Spleen (tissue), 11 donors: ENCODE results near the gene PCDHB4. TPM values are rescaled to one million over a fixed set of nuclear protein-coding genes. Genes with fewer than 3 reads are reported as not detected.
"Not testable (repeated sequence)": the region's sequence is repeated elsewhere in the genome, so short reads cannot be mapped to it uniquely, and the experiment has no call there.

ENCODE experiments used
- DNase-seq: peaks from one replicate; pipeline ENCODE4 v3.0.0-alpha.2; 2020
- H3K27ac ChIP-seq, 8 donors: fragments of 200-600 bp; sonication (generic) in 7 of 8; 1 replicate in 4 of 8; 2 replicates in 4 of 8; pipeline versions ENCODE4 v1.5.0 to v1.8.0; 2016 to 2021; ENCODE audit warnings: inconsistent platforms in 4 of 8, mild to moderate bottlenecking in 4 of 8, moderate library complexity in 1 of 8
- H3K27me3 ChIP-seq, 7 donors: fragments of 200-600 bp; sonication (generic) in 6 of 7; replicated peaks in 1 of 7; 1 replicate in 4 of 7; 2 replicates in 3 of 7; pipeline versions ENCODE4 v1.5.0 to v1.8.0; 2016 to 2021; ENCODE audit warnings: inconsistent platforms in 3 of 7, mild to moderate bottlenecking in 1 of 7
- H3K36me3 ChIP-seq, 6 donors: fragments of 200-600 bp; sonication (generic) in 5 of 6; 1 replicate in 4 of 6; 2 replicates in 2 of 6; pipeline versions ENCODE4 v1.5.0 to v1.8.0; 2016 to 2021; ENCODE audit warnings: inconsistent platforms in 2 of 6
- H3K4me1 ChIP-seq, 6 donors: fragments of 200-600 bp; sonication (generic) in 5 of 6; 1 replicate in 3 of 6; 2 replicates in 3 of 6; pipeline versions ENCODE4 v1.5.0 to v1.8.0; 2016 to 2021; ENCODE audit warnings: inconsistent platforms in 3 of 6
- H3K4me3 ChIP-seq, 8 donors: fragments of 200-600 bp; sonication (generic) in 7 of 8; 1 replicate in 4 of 8; 2 replicates in 4 of 8; pipeline versions ENCODE4 v1.5.0 to v1.8.0; 2016 to 2021; ENCODE audit warnings: inconsistent platforms in 4 of 8, mild to moderate bottlenecking in 4 of 8, moderate library complexity in 2 of 8
- H3K9me3 ChIP-seq, 8 donors: fragments of 200-600 bp; sonication (generic) in 7 of 8; 1 replicate in 4 of 8; 2 replicates in 4 of 8; pipeline versions ENCODE4 v1.5.0 to v1.8.0; 2016 to 2021; ENCODE audit warnings: inconsistent platforms in 4 of 8
- POLR2A ChIP-seq, 3 donors: fragments of 450-650 bp; IDR thresholded peaks; one replicate each; pipeline ENCODE4 v1.5.1; 2017; ENCODE audit warnings: antibody characterized with exemption in 3 of 3, mild to moderate bottlenecking in 1 of 3
- POLR2AphosphoS5 ChIP-seq, 3 donors: sonication (generic); formaldehyde crosslinking; IDR thresholded peaks; one replicate each; pipeline ENCODE4 v1.5.1; 2017; ENCODE audit warnings: antibody characterized with exemption in 3 of 3
- WGBS, 5 donors: extraction: QIAGEN DNeasy Blood & Tissue Kit in 3 of 5; methylation state at CpG; one replicate each; pipeline versions ENCODE4 v1.1.5 to v1.1.7; 2013 to 2018; 5-methylcytosine and 5-hydroxymethylcytosine counted together
- intact Hi-C: fragments of 100-400 bp; cut with DNase I; formaldehyde crosslinking; loops from one replicate; pipeline ENCODE4 v1.15.0; 2023; ENCODE audit warnings: low total_unique reads
- polyA plus RNA-seq, 3 donors: library from polyadenylated mRNA; stranded (reverse); fragments of 200-250 nt; gene quantifications; one replicate each; pipeline ENCODE4 v1.2.1, GENCODE V29; 2013
- total RNA-seq, 7 donors: library from RNA; depleted of rRNA in 3 of 7; stranded (reverse); fragments of >200 nt in 3 of 7; fragmentation: NEBNext Ultra II Directional in 4 of 7; extraction: Animal tissue kit (Norgen Biotek cat#: 25700) in 4 of 7; gene quantifications; one replicate each; pipeline versions ENCODE4 v1.1.0 to v1.2.1, GENCODE V29; 2016 to 2021
- TF ChIP-seq, protein P1 (sequence below), 11 experiments: fragments of 200-600 bp in 7 of 11; fragments of 450-650 bp in 4 of 11; sonication (generic) in 4 of 11; IDR thresholded peaks in 8 of 11; conservative IDR thresholded peaks in 3 of 11; 1 replicate in 7 of 11; 2 replicates in 4 of 11; pipeline versions ENCODE4 v1.4.0 to v1.8.0; 2016 to 2021; ENCODE audit warnings: antibody characterized with exemption in 11 of 11, inconsistent platforms in 4 of 11, mild to moderate bottlenecking in 1 of 11
- donor health status: healthy with polysubstance abuse.
- donor health status: DM: no; HTN: no; CAD: no; lungs with moderate emphysema.
- donor health status: DM: no; HTN: no; CAD: no.
- donor health status: Bipolar disorder and iron deficiency.
- donor health status: healthy.
- donor health status: DM: no; HTN: no; CAD: no.
- donor health status: DM: yes; HTN: yes; CAD: no.

The PCDHB4 gene
- total and polyA plus RNA-seq, 10 donors: 0.09 to 2.6 (median 1.2) TPM

DNA sequence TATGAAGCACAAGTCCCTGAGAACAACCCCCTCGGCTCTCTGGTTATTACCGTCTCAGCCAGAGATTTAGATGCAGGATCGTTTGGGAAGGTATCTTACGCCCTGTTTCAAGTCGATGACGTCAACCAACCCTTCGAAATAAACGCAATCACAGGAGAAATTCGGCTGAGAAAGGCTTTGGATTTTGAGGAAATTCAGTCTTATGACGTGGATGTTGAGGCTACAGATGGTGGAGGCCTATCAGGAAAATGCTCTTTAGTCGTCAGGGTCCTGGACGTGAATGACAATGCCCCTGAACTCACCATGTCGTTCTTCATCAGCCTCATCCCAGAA lies 29.3 kb downstream of the PCDHB4 start:
- H3K9me3 ChIP-seq: peaks cover 0 to 89% (median 59%) of the 10 kb centered on the region in 8 donors
- TF ChIP-seq, protein P1, sequence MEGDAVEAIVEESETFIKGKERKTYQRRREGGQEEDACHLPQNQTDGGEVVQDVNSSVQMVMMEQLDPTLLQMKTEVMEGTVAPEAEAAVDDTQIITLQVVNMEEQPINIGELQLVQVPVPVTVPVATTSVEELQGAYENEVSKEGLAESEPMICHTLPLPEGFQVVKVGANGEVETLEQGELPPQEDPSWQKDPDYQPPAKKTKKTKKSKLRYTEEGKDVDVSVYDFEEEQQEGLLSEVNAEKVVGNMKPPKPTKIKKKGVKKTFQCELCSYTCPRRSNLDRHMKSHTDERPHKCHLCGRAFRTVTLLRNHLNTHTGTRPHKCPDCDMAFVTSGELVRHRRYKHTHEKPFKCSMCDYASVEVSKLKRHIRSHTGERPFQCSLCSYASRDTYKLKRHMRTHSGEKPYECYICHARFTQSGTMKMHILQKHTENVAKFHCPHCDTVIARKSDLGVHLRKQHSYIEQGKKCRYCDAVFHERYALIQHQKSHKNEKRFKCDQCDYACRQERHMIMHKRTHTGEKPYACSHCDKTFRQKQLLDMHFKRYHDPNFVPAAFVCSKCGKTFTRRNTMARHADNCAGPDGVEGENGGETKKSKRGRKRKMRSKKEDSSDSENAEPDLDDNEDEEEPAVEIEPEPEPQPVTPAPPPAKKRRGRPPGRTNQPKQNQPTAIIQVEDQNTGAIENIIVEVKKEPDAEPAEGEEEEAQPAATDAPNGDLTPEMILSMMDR (IDR thresholded peaks at IDR 0.05 in 8 of 11, conservative IDR thresholded peaks at IDR 0.05 in 3 of 11): no peak
- TF ChIP-seq POLR2AphosphoS5 (IDR thresholded peaks at IDR 0.05) (no peak), POLR2A (IDR thresholded peaks at IDR 0.05) (no peak)
- no peak overlapping the region for H3K27ac ChIP-seq
- peaks cover 0 to 62% (median 0%) of the 10 kb centered on the region in 7 donors for H3K27me3 ChIP-seq
- no peaks in the 10 kb centered on the region for H3K36me3 ChIP-seq
- H3K4me3 ChIP-seq: no peak overlapping the region
- H3K4me1 ChIP-seq: no peaks in the 10 kb centered on the region
- WGBS, 5 donors: 31 to 48% (median 42%) methylated on average over 13 of the region's 13 CpGs
- intact Hi-C loops: no loop called here
- no peak for DNase-seq

DNA sequence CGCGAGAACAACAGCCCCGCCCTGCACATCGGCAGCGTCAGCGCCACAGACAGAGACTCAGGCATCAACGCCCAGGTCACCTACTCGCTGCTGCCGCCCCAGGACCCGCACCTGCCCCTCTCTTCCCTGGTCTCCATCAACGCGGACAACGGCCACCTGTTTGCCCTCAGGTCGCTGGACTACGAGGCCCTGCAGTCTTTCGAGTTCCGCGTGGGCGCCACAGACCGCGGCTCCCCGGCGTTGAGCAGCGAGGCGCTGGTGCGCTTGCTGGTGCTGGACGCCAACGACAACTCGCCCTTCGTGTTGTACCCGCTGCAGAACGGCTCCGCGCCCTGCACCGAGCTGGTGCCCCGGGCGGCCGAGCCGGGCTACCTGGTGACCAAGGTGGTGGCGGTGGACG lies 30.0 kb downstream of the PCDHB4 start:
- DNase-seq, H3K27ac ChIP-seq, H3K36me3 ChIP-seq, intact Hi-C loops, H3K4me3 ChIP-seq, H3K4me1 ChIP-seq: not testable (repeated sequence)
- 27 to 52% (median 42%) methylated on average over 15 to 39 of the region's 41 CpGs for WGBS, 5 donors
- peaks cover 0 to 96% (median 63%) of the 10 kb centered on the region in 8 donors for H3K9me3 ChIP-seq
- H3K27me3 ChIP-seq: peaks cover 0 to 65% (median 5%) of the 10 kb centered on the region in 7 donors

DNA sequence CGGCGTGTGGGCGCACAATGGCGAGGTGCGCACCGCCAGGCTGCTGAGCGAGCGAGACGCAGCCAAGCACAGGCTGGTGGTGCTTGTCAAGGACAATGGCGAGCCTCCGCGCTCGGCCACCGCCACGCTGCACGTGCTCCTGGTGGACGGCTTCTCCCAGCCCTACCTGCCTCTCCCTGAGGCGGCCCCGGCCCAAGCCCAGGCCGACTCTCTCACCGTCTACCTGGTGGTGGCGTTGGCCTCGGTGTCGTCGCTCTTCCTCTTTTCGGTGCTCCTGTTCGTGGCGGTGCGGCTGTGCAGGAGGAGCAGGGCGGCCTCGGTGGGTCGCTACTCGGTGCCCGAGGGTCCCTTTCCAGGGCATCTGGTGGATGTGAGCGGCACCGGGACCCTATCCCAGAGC lies 30.5 kb downstream of the PCDHB4 start:
- H3K36me3 ChIP-seq, H3K4me1 ChIP-seq, DNase-seq, intact Hi-C loops, H3K4me3 ChIP-seq, H3K27ac ChIP-seq: not testable (repeated sequence)
- WGBS, 5 donors: 28 to 55% (median 34%) methylated on average over 9 to 36 of the region's 36 CpGs
- Histone ChIP-seq H3K9me3 (peaks cover 0 to 98% (median 67%) of the 10 kb centered on the region in 8 donors), H3K27me3 (peaks cover 0 to 69% (median 7%) of the 10 kb centered on the region in 7 donors)

GRCh38 chr5:141155540-141156374 lies 34.1 kb downstream of the PCDHB4 start:
- intact Hi-C loops: no loop called here
- no peak overlapping the region for H3K27ac ChIP-seq
- no peak for DNase-seq
- H3K4me3 ChIP-seq: no peak overlapping the region
- TF ChIP-seq POLR2AphosphoS5 (IDR thresholded peaks at IDR 0.05): no peak
- TF ChIP-seq, protein P1 (IDR thresholded peaks at IDR 0.05 in 8 of 11, conservative IDR thresholded peaks at IDR 0.05 in 3 of 11): no peak
- TF ChIP-seq POLR2A (IDR thresholded peaks at IDR 0.05): no peak
- H3K9me3 ChIP-seq: peaks cover 0 to 94% (median 62%) of the 10 kb centered on the region in 8 donors
- no peaks in the 10 kb centered on the region for H3K36me3 ChIP-seq
- H3K4me1 ChIP-seq: no peaks in the 10 kb centered on the region
- H3K27me3 ChIP-seq: peaks cover 0 to 76% (median 7%) of the 10 kb centered on the region in 7 donors
- WGBS, 5 donors: 28 to 42% (median 35%) methylated on average over 21 of the region's 21 CpGs

DNA sequence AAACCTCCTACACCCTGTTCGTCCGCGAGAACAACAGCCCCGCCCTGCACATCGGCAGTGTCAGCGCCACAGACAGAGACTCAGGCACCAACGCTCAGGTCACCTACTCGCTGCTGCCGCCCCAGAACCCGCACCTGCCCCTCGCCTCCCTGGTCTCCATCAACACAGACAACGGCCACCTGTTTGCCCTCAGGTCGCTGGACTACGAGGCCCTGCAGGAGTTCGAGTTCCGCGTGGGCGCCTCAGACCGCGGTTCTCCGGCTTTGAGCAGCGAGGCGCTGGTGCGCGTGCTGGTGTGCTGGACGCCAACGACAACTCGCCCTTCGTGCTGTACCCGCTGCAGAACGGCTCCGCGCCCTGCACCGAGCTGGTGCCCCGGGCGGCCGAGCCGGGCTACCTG lies 35.7 kb downstream of the PCDHB4 start:
- H3K36me3 ChIP-seq, H3K4me3 ChIP-seq, DNase-seq, H3K4me1 ChIP-seq, intact Hi-C loops, H3K27ac ChIP-seq: not testable (repeated sequence)
- Histone ChIP-seq H3K27me3 (peaks cover 0 to 60% (median 7%) of the 10 kb centered on the region in 7 donors), H3K9me3 (peaks cover 0 to 94% (median 51%) of the 10 kb centered on the region in 8 donors)
- WGBS, 5 donors: 28 to 60% (median 46%) methylated on average over 8 to 38 of the region's 38 CpGs

GRCh38 chr5:141157901-141158300 lies 36.3 kb downstream of the PCDHB4 start:
- intact Hi-C loops, H3K27ac ChIP-seq, H3K4me1 ChIP-seq, H3K36me3 ChIP-seq, H3K4me3 ChIP-seq, DNase-seq: not testable (repeated sequence)
- Histone ChIP-seq H3K9me3 (peaks cover 0 to 94% (median 52%) of the 10 kb centered on the region in 8 donors), H3K27me3 (peaks cover 0 to 54% (median 7%) of the 10 kb centered on the region in 7 donors)
- 37 to 52% (median 43%) methylated on average over 11 to 22 of the region's 28 CpGs for WGBS, 5 donors
